Fibroblast of skin of scalp (primary cell): Measurements from ENCODE around the gene ARVCF.

Source experiments
- DNase-seq: peaks from one replicate; pipeline ENCODE4 v3.0.0-alpha.2; 2013

Gene ARVCF

GRCh38 chr22:20014526-20015186 lies 2.0 kb downstream of the ARVCF start:
- no peak for DNase-seq

- DNase-seq: peak; percentile 51
Measured at GRCh38 chr22:20013382-20013871, 3.2 kb downstream of the ARVCF start.

GRCh38 chr22:20012741-20013331 lies 3.8 kb downstream of the ARVCF start:
- no peak for DNase-seq

GRCh38 chr22:20011993-20012740 lies 4.5 kb downstream of the ARVCF start:
- no peak for DNase-seq

DNA sequence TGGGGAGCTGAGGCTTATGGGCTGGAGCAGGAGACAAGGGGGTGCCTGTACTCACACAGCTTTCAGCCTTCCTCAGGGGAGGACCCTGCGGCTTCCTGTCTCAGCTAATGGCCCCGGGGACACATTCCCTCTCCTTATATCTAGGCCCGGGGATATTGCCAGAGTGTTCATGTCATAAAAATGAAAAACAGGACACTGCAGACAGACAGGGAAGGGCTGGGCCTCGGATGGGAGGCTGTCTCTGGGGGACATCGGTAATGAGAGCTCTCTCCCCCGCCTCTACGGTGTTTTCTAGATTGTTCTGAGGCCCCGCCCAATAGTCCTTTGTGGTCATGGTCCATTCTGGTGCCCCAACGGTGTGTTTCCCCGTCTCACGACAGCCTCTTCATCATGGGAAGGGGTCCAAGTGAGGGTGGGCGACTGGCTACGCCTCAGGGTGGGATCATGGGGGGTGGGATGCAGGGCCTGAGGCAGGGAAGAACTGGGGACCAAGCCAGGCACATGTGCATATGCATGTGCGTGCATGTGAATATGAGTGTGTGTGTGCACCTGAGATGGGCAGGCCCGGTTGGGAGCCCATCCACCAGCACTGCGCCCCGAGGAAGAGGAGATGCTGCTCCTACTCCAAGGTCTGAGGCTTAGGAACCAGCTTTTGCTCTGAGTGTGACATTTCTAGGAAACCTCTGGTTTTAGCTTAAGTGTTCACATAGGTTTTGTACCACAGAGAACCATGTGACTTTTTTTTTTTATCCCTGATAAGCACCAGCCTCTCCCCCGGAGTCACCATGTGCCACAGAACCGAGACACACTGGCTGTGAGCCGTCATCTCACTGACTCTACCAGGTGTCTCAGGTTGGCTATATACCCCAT lies 5.3 kb downstream of the ARVCF start:
- no peak for DNase-seq

- no peak for DNase-seq
Measured at GRCh38 chr22:20010307-20011122, 6.1 kb downstream of the ARVCF start.

DNA sequence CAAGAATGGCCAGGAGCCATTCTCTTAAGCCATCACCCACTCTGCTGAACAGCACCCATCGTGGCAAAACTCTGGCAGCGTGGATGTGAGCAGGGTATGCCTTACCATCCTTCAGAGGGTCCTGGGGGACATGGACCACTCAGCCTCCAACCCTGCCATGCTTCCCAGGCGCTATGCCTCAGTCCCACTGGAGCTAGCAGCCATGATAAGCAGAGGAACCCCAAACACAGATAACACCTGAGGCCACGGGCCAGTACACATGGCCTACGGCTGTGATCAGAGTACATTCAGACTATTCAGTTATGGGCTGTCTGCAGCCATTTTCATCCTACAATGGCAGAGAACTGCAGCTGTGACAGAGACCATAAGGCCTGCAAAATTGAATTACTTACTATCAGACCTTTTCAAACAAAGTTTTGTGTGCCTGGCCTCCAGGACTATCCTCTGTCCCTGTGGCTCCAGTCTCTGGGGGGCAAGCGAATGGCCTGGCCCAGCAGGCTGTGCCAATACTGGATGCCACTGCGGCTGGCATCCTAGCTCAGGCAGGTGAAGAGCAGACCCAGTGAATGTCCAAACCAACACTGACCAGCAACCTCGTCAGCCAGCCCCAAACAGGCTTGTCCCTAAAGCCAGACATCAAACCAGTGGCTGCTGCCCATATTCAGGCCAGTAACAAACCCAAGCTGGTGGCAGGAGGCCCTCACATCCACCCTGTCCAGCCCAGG lies 6.9 kb downstream of the ARVCF start:
- no peak for DNase-seq

GRCh38 chr22:20009018-20009491 lies 7.6 kb downstream of the ARVCF start:
- no peak for DNase-seq

DNA sequence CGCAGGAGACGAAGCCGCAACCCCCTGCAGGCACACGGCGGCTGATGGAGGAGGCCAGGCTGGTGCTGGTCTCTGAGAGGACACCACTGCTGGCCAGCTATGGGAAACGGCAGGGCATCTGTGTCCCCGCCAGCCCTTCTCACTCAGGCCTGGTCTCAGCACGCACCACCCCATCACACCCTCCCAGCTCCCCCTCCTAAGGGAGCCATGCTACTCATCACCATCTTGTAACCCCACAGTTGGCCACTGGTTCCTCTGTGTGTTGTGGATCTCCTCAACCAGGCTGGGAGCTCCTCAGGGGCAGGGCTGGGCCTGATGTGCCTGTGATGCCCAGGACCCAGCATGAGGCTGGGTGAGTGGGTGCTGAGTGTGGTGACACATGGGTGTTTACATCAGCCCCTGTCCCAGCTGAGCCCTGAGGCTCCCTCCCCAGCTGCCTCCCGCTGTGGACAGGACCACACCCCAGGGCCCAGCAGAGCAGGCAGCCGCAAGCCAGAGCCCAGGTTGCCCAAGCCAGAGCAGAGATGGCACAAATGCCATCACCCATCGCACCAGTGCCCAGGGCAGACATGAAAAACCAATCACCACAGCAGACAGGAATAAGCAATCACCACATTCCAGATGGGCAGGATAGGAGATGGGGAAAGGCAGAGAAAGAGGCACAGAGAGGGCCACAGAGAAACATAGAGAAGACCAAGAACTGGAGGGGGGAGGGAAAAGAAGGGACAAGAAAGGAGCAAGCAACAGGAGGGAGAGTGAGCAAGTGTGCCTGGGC lies 8.2 kb downstream of the ARVCF start:
- DNase-seq: no peak

- no peak for DNase-seq
Measured at GRCh38 chr22:20004464-20004863, 12.2 kb downstream of the ARVCF start.

DNA sequence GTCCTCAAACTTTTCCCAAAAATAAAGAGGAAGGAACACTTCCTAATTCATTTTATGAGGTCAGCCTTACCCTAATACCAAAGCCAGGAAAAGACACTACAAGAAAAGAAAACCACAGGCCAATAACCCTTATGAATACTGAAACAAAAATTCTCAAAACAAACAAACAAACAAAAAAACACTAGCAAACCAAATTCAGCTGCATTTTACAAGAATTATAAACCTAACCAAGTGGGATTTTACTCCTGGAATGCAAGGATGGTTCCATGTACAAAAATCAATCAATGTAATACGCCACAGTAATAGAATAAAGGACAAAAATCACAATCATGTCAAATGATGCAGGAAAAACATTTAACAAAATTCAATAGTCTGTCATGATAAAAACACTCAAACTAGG lies 13.3 kb downstream of the ARVCF start:
- DNase-seq: no peak

DNA sequence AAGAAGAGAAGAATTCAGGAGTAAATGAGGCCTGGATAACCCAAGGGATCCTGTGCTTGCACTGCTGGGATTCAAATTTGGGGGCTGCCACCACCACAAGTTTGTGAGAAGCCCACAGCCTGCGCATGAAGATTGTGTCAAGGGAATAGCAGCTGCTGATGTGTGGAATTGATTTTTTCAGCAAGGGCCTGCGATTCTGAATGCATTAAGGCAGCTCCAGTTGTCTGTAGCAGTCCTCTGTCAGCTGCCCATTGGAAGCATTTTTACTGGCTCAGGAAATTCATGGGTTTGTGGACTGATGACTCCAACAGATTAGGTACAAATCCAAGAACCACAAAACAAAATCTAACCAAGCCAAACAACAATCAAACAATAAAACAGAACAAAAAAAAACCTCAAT lies 14.0 kb downstream of the ARVCF start:
- DNase-seq: no peak

- no peak for DNase-seq
Measured at GRCh38 chr22:20002128-20002527, 14.5 kb downstream of the ARVCF start.

DNA sequence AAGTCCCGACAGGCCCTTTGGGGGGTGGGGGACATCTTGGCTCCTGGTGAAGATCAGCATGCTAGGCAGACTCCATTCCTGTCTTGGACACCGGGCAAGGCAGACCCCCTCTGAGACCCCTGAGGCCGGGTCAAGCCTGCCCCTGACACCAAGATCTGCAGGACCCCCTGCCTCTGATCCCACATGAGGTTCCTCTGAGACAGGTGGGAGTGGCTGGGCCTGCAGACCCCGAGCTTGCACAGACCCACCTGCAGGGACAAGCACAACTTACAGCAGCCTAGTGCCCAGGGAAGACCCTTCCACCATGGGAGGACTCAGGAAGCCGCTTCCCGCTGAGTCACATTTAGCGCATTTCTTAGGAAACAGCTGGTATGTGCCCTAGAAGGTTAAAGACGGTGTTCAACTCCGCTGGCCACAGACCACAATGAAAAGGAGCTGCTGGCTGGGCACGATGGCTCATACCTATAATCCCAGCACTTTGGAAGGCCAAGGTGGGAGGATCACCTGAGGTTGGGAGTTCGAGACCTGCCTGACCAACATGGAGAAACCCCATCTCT lies 15.5 kb downstream of the ARVCF start:
- DNase-seq: no peak

DNA sequence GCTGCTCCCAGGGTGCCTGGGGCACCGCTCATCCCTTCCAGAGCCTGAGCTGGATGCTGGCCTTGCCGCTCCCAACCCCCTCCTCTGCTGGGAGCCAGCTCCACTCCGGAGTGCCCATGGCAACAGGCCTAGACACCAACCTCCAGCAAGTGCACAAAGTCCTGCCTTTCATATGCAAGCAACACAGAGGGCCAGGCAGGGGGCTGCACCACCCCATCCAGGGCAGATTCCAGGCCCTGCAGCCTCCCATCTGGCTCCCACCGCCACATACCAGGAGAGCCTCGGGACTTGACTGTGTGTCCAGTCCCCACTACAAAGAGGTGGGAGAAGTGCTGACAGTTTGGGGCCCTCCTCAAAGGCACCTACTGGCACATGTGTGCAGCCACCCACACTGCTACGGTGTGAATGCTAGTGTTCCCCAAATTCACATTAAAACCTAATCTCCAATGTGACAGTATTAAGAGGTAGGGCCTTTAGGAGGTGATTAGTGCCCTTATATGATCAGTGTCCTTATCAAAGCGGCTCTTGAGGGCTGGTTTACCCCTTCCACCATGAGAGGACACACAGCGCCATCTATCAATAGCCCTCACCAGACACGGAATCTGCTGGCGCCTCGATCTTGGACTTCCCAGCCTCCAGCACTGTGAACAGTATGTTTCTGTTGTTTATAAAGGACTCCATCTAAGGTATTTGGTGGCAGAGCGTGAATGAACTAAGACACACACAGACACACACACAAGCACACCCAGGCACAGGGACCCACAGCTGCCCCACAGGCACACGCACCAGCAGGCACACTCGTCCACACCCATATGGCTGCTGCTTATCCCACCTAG lies 16.2 kb downstream of the ARVCF start:
- DNase-seq: no peak

- no peak for DNase-seq
Measured at GRCh38 chr22:19998991-19999820, 17.4 kb downstream of the ARVCF start.

DNA sequence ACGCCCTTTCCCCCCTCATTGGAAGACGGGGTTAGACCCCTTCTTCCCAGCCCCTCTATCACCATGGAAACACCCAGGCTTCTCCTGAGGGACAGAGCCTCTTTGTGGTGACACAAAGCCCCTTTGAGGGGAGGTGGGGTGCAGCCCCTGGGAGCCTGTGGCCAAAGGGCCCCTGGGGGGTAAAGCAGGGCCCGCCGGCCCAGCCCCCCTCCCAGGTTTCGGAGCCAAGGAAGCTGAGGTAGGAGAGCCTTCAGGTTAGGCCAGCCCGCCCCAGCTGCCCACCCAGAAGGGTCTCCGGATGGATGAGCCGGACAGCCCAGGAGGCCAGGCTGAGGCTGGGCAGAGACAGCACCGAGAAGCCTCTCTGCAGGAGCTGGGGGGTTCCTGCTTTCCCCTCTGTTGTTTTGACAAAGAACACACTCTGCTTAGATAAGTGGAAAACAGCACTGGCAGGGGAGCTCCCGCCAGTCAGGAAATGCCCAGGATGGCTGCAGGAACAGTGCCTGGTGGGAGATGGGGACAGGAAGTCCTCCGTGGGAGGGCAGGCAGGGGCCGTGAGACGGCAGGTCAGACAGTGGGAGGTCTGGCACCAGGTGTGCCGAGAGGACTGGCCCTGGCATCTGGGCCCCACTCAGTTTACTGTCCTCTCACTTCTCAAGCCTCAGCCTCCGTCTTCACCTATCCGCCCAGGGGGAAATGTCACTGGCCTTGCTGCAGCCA lies 18.2 kb downstream of the ARVCF start:
- no peak for DNase-seq
